ENCODE measurements around the gene POLR3H. TPM values are rescaled to one million over a fixed set of nuclear protein-coding genes. Genes with fewer than 3 reads are reported as not detected.

Gene POLR3H
- total and polyA plus RNA-seq, 2 donors (not counting 3 experiments of a cell fraction or from before 2014, with no cell fraction given) = 31.2 to 39.4 TPM

DNA sequence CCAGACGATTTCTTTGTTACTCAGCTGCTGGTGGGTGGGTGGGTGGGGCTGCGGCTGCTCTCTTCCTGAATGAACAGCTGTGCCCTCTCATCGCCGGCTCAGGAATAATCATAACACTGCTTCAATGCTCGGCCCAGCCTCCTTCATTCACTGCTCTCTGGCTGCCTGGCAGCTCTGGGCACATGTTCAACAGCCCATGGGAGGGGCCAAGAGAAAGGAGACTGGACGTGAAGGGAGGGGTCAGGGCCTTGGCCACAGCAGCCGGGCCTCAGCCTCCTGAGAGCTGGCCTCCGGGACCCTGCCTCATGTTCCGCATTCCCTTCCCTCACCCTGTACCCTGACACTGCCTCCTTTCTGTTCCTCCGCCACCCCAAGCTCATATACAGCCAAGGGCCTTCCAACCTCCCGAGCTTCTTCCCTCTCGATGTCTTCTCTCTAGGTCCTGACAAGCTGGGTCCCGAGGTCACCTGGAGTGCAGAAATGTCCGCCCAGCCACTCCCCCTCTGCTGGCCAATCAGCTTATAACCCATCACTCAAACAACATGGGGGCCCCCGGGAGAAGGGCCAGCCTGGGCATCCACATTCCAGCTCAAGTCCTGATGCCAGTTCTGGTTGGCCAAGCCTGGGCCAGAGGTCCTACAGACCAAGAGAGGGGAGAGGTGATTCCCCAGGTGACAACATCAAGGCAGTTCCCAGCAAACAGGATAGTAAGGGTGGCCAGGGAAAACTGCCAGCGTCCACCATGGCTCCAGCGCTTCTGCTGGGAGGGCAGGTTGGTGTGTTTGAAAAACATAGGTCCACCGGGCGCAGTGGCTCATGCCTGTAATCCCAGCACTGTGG lies 13.4 kb upstream of the POLR3H start:
- Histone ChIP-seq H3K4me3 (replicated peaks in 1 of 3; ENCODE audit: insufficient read depth in 1 of 3, low read depth in 1 of 3, low read length in 3 of 3) (no peak overlapping the region), H3K79me2 (ENCODE audit: control insufficient read depth, insufficient read depth, low read length) (no peaks in the 10 kb centered on the region), H3K4me2 (ENCODE audit: insufficient read depth, low read length) (no peak overlapping the region), H3K9ac (replicated peaks; ENCODE audit: extremely low read depth, insufficient read depth, low read length) (no peak overlapping the region), H2AFZ (ENCODE audit: low read depth, low read length) (peak overlapping the region; percentile 12), H3K36me3 (ENCODE audit: control insufficient read depth in 2 of 2, extremely low read depth in 1 of 2, insufficient read depth in 2 of 2, low read length in 2 of 2) (no peaks in the 10 kb centered on the region), H3K9me3 (replicated peaks; ENCODE audit: control insufficient read depth, insufficient read depth, low read length) (no peaks in the 10 kb centered on the region), H3K27me3 (ENCODE audit: control insufficient read depth in 2 of 2, insufficient read depth in 2 of 2, low read length in 2 of 2) (peaks cover 0 to 8% of the 10 kb centered on the region in 2 experiments), H3K27ac (ENCODE audit: insufficient read depth, low read depth, low read length) (no peak overlapping the region), H4K20me1 (replicated peaks; ENCODE audit: control insufficient read depth, extremely low read depth, insufficient read depth, low read length) (no peaks in the 10 kb centered on the region), H3K4me1 (ENCODE audit: control insufficient read depth, extremely low read depth, insufficient read depth, low read length) (no peaks in the 10 kb centered on the region), H3K9me1 (replicated peaks; ENCODE audit: control insufficient read depth, extremely low read depth, insufficient read depth, low read length) (no peaks in the 10 kb centered on the region)
- TF ChIP-seq FOS (IDR thresholded peaks at IDR 0.05; ENCODE audit: borderline replicate concordance, insufficient read depth, low read length) (no peak), EZH2 (IDR thresholded peaks at IDR 0.05; ENCODE audit: borderline replicate concordance, low read depth, low read length, severe bottlenecking) (no peak), MYC (IDR thresholded peaks at IDR 0.05; ENCODE audit: low read depth, low read length) (no peak), JUN (IDR thresholded peaks at IDR 0.05; ENCODE audit: borderline replicate concordance, insufficient read depth, insufficient read length, low read depth) (no peak), POLR2A (IDR thresholded peaks at IDR 0.05; ENCODE audit: low read depth, low read length) (no peak), POLR2AphosphoS5 (IDR thresholded peaks at IDR 0.05; ENCODE audit: insufficient read depth, low read depth, low read length) (no peak), GATA2 (IDR thresholded peaks at IDR 0.05; ENCODE audit: insufficient read depth, insufficient read length, low read depth, low read length) (no peak)
- TF ChIP-seq, protein P1, sequence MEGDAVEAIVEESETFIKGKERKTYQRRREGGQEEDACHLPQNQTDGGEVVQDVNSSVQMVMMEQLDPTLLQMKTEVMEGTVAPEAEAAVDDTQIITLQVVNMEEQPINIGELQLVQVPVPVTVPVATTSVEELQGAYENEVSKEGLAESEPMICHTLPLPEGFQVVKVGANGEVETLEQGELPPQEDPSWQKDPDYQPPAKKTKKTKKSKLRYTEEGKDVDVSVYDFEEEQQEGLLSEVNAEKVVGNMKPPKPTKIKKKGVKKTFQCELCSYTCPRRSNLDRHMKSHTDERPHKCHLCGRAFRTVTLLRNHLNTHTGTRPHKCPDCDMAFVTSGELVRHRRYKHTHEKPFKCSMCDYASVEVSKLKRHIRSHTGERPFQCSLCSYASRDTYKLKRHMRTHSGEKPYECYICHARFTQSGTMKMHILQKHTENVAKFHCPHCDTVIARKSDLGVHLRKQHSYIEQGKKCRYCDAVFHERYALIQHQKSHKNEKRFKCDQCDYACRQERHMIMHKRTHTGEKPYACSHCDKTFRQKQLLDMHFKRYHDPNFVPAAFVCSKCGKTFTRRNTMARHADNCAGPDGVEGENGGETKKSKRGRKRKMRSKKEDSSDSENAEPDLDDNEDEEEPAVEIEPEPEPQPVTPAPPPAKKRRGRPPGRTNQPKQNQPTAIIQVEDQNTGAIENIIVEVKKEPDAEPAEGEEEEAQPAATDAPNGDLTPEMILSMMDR (IDR thresholded peaks at IDR 0.05; ENCODE audit: extremely low read depth in 1 of 2, insufficient read depth in 1 of 2, low read depth in 1 of 2, low read length in 2 of 2) = no peak
- TF ChIP-seq, protein P2, sequence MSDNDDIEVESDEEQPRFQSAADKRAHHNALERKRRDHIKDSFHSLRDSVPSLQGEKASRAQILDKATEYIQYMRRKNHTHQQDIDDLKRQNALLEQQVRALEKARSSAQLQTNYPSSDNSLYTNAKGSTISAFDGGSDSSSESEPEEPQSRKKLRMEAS (IDR thresholded peaks at IDR 0.05; ENCODE audit: insufficient read depth, insufficient read length) = no peak
- ChIA-PET POLR2A (interaction anchor here (0.8 kb wide), 1 partner anchor 17 kb away, joined by 4 read pairs; no protein-coding TSS in a partner anchor), CTCF (interaction anchor here (0.6 to 3.7 kb wide), 6 partner anchors 10 to 176 kb away, joined by 3 to 18 read pairs (median 5); partner anchors contain the start of genes PMM1, POLR3H and TEF)
- FAIRE-seq (peak; percentile 86), DNase-seq (ENCODE audit: low read depth, low spot score) (peak; percentile 64)
- dilution Hi-C loops (cut with MboI; ENCODE audit: extremely low pct_ligation_motif_present, low sequenced_read_pairs) (no loop called here), intact Hi-C loops (cut with micrococcal nuclease) (no loop called here)
- no TSS peak for BruUV-seq (replicated peaks)

Data from endothelial cell of umbilical vein (primary cell).